NOMO-1 treated with DMSO at 0.1 percent for 48 hours (cell line): ENCODE data around the gene RNF212B.
A peak's percentile ranks its signal among the peaks of the same experiment; 100 is the strongest.

Experiments
- DNase-seq: peaks from one replicate; lab custom pipeline; 2025; ENCODE audit not compliant: unreplicated experiment; lab: John Stamatoyannopoulos, UW

RNF212B gene

GRCh38 chr14:23294734-23295561 lies 57.2 kb downstream of the RNF212B start:
- DNase-seq: peak; percentile 52

- DNase-seq: no peak
Observed at GRCh38 chr14:23296012-23296777, 58.5 kb downstream of the RNF212B start.

- no peak for DNase-seq
Observed at GRCh38 chr14:23297096-23297495, 59.4 kb downstream of the RNF212B start.

- DNase-seq: no peak
Observed at GRCh38 chr14:23297611-23298277, 60.0 kb downstream of the RNF212B start.

- DNase-seq: peak; percentile 12
Observed at GRCh38 chr14:23299211-23299957, 61.6 kb downstream of the RNF212B start.

- DNase-seq: peak; percentile 28
Observed at GRCh38 chr14:23299986-23300686, 62.4 kb downstream of the RNF212B start.

- DNase-seq: peak; percentile 28
Observed at GRCh38 chr14:23300687-23301223, 63.0 kb downstream of the RNF212B start.

GRCh38 chr14:23301288-23301968 lies 63.7 kb downstream of the RNF212B start:
- DNase-seq: peak; percentile 98

GRCh38 chr14:23301969-23302289 lies 64.2 kb downstream of the RNF212B start:
- no peak for DNase-seq

GRCh38 chr14:23302290-23303225 lies 64.8 kb downstream of the RNF212B start, which contains the start of gene PPP1R3E:
TSS of gene PPP1R3E (minus strand) at chr14:23302859. CDS start at chr14:23302576, 283 bp downstream.
- DNase-seq: peak; percentile 11

- DNase-seq: peak; percentile 73
Observed at GRCh38 chr14:23306412-23307145, 68.8 kb downstream of the RNF212B start, which contains the start of gene BCL2L2. TSS of gene BCL2L2 (plus strand) at chr14:23306833. CDS start at chr14:23307768, 935 bp downstream.

GRCh38 chr14:23307146-23307530 lies 69.4 kb downstream of the RNF212B start:
- no peak for DNase-seq

- DNase-seq: no peak
Observed at GRCh38 chr14:23307687-23308644, 70.2 kb downstream of the RNF212B start.

GRCh38 chr14:23308721-23309445 lies 71.1 kb downstream of the RNF212B start:
- no peak for DNase-seq

GRCh38 chr14:23310546-23310945 lies 72.8 kb downstream of the RNF212B start:
- no peak for DNase-seq

- DNase-seq: no peak
Observed at GRCh38 chr14:23316300-23316699, 78.6 kb downstream of the RNF212B start.
